ENCODE data around the gene ELF4. TPM values are rescaled to one million over a fixed set of nuclear protein-coding genes. Genes with fewer than 3 reads are reported as not detected.

Gene ELF4
- total and polyA plus RNA-seq, 10 of the 15 experiments (the other 5 are each of a cell fraction or from before 2014, with no cell fraction given): 4.0 to 36.7 (median 22.6) TPM

DNA sequence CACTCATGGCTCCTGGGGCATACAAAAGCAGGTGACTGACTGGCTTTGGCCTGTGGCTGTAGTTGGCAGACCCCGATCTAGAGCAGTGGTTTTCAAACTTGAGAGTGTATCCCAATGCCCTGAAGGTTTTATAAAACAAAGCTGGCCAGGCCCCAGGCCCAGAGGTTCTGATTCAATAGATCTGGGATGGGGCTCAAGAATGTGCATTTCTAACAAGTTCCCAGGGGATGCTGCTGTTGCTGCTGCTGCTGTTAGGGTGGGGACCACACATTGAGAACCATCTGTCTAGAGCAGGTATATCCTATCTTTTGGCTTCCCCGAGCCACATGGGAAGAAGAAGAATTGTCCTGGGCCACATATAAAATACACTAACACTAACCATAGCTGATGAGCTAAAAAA, 48.0 kb upstream of the ELF4 start (continued):
- TF ChIP-seq SKIL (IDR thresholded peaks at IDR 0.05; ENCODE audit: low read depth, poor library complexity, severe bottlenecking) (no peak), NKRF (conservative IDR thresholded peaks at IDR 0.05) (no peak), WRNIP1 (IDR thresholded peaks at IDR 0.05; ENCODE audit: borderline replicate concordance, low read depth, low read length) (no peak)

DNA sequence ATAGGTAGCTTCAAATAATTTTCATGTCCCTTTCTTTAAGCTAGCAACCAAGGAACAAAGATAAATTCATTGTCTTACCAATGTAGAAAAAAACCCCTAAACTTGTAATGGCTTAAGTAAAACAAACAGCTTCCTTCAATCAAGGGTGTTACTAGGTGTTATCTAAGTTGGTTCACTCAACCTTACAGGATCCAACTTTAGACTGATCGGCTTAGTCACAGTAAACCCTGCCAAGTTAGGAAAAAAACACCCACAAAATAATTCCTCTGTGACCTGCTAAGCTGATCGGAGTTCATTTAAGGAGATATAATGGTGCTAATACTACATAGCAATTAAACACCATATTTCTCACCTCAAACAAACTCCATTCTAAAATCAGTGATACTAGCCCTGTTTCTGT, 45.3 kb upstream of the ELF4 start:
- Histone ChIP-seq H3K9ac (ENCODE audit: control insufficient read depth, insufficient read depth, low read length) (no peak overlapping the region), H4K20me1 (ENCODE audit: control insufficient read depth, insufficient read depth) (no peaks in the 10 kb centered on the region), H3K36me3 (ENCODE audit: control insufficient read depth in 2 of 2, insufficient read depth in 2 of 2, low read length in 1 of 2) (peaks cover 0 to 3% of the 10 kb centered on the region in 2 experiments; a peak in 1 of 4 replicates), H3K4me1 (ENCODE audit: control insufficient read depth, insufficient read depth, low read length) (no peaks in the 10 kb centered on the region), H2AFZ (ENCODE audit: control insufficient read depth, low read depth, low read length) (no peak overlapping the region), H3K27me3 (replicated peaks in 1 of 2; ENCODE audit: control insufficient read depth in 2 of 2, insufficient read depth in 2 of 2, low read length in 1 of 2) (no peaks in the 10 kb centered on the region), H3K27ac (ENCODE audit: control insufficient read depth, insufficient read depth) (no peak overlapping the region), H3K4me3 (no peak overlapping the region), H3K79me2 (ENCODE audit: control insufficient read depth, insufficient read depth, low read length) (peaks cover 7% of the 10 kb centered on the region), H3K4me2 (ENCODE audit: control insufficient read depth, insufficient read depth) (no peak overlapping the region), H3K9me3 (replicated peaks; ENCODE audit: control insufficient read depth, insufficient read depth, low read length) (no peaks in the 10 kb centered on the region)
- CTCF ChIA-PET: interaction anchor here (1.0 to 1.8 kb wide), 8 partner anchors 10 to 76 kb away, joined by 3 to 5 read pairs (median 4); partner anchors contain the start of gene AIFM1
- POLR2A ChIA-PET: interaction anchor here (0.5 to 2.1 kb wide), 3 partner anchors 9 to 15 kb away, joined by 3 to 5 read pairs (median 4); no protein-coding TSS in a partner anchor
- intact Hi-C loops (cut with micrococcal nuclease; ENCODE audit: unreplicated experiment): no loop called here
- in situ Hi-C loops (cut with MboI): no loop called here
- RAD21 ChIA-PET (ENCODE audit: unreplicated experiment): no interaction called here
- no peak for DNase-seq (ENCODE audit: low read depth, low spot score)
- no peak for TF ChIP-seq POLR2AphosphoS2 (IDR thresholded peaks at IDR 0.05; ENCODE audit: low read depth, low read length)
- no peak for TF ChIP-seq ELK1 (IDR thresholded peaks at IDR 0.05; ENCODE audit: low read depth, low read length)
- TF ChIP-seq BACH1 (IDR thresholded peaks at IDR 0.05; ENCODE audit: borderline replicate concordance): no peak
- no peak for TF ChIP-seq KDM1A (IDR thresholded peaks at IDR 0.05; ENCODE audit: borderline replicate concordance)
- no peak for TF ChIP-seq BCL3 (IDR thresholded peaks at IDR 0.05; ENCODE audit: borderline replicate concordance, insufficient read depth, low read depth, low read length, poor library complexity, severe bottlenecking)
- TF ChIP-seq SP1 (IDR thresholded peaks at IDR 0.05; ENCODE audit: low read depth, low read length): no peak
- no peak for TF ChIP-seq MYB (IDR thresholded peaks at IDR 0.05; ENCODE audit: borderline replicate concordance, low read depth, low read length)
- no peak for TF ChIP-seq ZNF217 (IDR thresholded peaks at IDR 0.05)
- no peak for TF ChIP-seq NR2F1 (conservative IDR thresholded peaks at IDR 0.05)
- no peak for TF ChIP-seq MTA2 (IDR thresholded peaks at IDR 0.05; ENCODE audit: low read depth)
- no peak for TF ChIP-seq RAD21 (IDR thresholded peaks at IDR 0.05; ENCODE audit: insufficient read depth, low read depth, low read length)
- no peak for TF ChIP-seq FOXM1 (IDR thresholded peaks at IDR 0.05; ENCODE audit: low read depth, low read length)
- SMC1A ChIA-PET (ENCODE audit: uncharacterized antibody, unreplicated experiment): interaction anchor here (0.7 to 1.8 kb wide), 5 partner anchors 8 to 131 kb away, joined by 3 to 8 read pairs (median 5); no protein-coding TSS in a partner anchor
- 80% methylated on average over 2 of the region's 2 CpGs for WGBS (ENCODE audit: insufficient coverage, insufficient replicate concordance, low lambda C conversion rate, missing lambda C conversion rate)
- FAIRE-seq: no peak
- BruUV-seq (replicated peaks): no TSS peak
- no peak for ATAC-seq

All from GM12878 (cell line).